Amniotic stem cell (primary cell): Measurements from ENCODE around the gene COG8.

ENCODE experiments used
- DNase-seq: peaks from one replicate; lab custom pipeline; 2025; lab: John Stamatoyannopoulos, UW

COG8 gene

DNA sequence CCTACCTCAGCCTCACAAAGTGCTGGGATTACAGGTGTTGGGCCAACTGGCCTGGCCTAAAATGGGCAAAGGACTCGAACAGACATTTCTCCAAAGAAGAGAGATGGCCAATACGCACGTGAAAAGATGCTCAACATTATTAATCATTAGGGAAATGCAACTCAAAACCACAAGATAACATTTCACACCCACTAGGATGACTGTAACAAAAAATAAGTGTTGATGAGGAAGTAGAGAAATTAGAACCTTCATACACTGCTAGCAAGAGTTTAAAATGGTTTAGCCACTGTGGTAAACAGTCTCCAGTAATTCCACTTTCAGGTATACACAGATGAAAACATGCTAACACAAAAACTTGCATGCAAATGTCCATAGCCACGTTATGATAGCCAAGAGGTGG lies 6.6 kb upstream of the COG8 start:
- DNase-seq: no peak

DNA sequence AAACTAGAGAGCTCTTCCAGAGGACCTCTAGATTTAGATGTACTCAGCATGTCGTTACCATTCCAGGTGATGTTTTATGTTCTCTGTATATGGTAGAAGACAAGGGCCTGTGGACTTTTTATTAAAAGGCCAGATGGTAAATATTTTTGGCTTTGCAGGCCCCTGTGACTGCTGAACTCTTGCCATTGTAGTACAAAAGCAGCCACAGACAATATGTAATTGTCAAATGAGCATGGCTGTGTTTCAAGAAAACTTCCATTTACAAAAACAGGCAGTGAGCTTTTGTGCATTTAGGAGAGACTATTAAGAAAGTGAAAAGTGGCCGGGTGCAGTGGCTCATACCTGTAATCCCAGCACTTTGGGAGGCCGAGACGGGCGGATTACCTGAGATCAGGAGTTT lies 4.8 kb upstream of the COG8 start:
- no peak for DNase-seq

GRCh38 chr16:69340095-69340644 lies 806 bp upstream of the COG8 start:
- no peak for DNase-seq

- no peak for DNase-seq
Measured at GRCh38 chr16:69338557-69339288, 641 bp downstream of the COG8 start.

DNA sequence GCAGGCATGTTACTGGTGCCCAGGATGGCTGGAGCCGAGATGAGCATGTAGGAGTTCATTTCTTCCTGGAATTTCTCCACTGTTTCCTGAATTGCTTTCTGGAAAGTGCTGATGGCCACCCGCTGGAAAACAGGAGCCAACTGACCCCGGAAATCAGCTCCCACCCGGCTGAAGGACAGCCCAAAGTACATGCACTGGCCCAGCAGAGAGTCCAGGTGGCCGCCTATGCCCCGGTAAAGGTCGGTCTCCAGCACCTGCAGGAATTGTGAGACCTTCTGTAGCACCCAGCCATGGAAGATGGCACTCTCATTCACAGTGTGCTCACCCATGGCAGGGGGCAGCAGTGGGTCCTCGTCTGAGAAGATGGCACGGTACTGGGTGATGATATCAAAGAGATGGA lies 4.7 kb downstream of the COG8 start:
- no peak for DNase-seq

DNA sequence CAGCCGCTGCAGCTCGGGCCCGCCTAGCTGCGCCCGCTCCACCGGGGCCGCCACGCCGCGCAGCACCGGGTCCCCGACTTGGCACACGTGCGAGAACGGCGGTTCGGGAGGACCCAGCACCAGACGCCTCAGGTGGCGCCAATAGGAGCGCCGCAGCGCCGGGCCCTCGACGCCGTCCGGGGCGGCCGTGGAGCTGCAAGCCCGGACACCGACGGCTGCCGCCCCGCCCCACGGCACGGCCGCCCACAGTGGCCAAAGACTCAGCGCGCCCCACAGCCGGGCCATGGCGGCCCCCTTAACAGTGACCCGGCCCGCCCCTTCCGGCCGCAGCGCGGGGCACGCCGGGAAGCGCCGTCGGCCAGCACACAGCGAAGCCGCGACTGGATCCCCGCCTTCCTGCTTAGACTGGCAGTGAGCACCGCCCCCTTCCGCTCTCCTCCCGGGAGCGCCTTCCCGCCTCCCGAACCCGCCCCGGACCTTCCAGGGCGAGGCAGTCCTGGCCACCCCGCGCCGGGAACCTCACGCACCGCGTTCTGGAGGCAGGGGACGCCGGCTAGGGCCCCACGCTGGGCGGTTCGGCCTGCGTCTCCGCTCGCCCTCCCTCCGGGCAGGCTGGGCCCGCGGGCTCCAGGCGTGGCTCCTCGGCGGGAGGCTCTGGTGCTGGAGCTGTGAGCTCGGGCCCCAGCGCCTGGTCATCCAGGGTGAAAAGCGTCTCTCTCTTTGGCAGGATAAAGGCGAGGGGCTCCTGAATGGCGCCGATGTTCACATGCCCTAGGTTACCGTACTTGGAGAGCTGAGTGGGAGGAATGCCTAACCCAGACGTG lies 8.9 kb downstream of the COG8 start, which contains the start of gene PDF:
Gene PDF (minus strand): TSS at position 303 of the 824 bp plus-strand sequence. CDS start 18 bp downstream, at position 285.
- DNase-seq: peak; percentile 90

DNA sequence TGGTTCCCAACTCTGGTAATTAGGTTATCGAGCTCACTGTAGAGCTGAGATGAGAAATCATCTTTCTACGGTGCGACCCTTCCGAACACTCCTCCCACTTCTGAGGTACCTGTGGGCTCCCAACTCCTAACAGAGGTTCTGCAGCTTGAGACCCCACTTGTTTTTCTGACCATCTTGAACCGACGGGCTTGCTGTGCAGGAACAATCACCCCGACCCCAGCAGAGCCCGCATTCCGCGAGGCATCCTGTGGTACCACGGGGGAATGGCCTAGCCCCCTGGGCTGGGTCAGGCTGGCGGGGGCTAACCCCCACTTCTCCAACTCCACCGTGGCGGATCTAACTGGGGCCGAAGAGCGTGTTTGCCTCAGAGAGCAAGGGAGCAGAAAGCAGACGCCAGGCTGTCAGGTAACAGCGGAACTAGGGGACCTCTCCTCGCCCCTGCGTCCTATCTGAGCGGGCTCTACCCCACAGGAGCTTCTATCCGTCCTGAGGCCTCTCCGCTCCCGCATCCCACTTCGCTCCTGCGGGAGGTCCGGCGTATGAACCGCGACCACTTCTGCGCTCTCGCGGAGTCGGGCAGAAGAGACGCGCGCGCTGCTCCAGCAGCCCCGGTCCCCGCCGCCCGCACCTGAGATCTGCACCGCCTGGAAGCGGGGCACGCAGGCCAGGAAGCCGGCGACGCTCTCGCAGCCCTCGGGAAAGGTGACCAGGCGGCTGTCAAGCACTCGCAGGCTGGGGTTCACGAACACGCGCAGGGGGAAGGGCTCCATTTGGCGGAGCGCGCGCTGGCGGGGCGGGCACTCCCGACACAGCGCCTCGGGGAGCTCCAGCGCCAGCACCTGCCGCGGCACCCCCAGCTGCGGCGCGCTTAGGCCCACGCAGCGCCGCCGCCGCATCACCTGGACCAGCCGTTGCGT lies 9.7 kb downstream of the COG8 start:
- peak; percentile 7 for DNase-seq

DNA sequence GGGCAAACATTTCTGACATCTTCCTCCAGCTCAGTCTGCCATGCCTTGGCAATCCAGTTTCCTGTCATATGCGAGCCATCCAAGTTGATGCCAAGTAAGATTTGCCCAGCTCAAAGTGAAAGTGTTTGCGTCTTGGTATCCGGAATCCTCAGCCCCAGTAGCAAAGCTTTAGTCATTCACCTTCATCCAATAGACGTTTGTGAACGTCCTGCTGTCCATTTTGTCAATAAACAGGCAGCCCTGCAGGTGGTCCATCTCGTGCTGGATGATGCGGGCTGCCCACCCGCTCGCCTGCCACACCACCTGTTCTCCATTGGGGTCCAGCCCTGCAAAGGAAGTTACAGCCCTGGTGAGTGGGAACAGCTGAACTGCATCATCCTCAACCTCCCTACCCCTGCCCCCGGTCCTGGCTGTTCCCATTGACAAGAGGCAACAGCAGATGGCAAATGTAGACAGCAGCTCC lies 10.5 kb downstream of the COG8 start:
- no peak for DNase-seq

- no peak for DNase-seq
Measured at GRCh38 chr16:69327585-69328310, 11.6 kb downstream of the COG8 start.

DNA sequence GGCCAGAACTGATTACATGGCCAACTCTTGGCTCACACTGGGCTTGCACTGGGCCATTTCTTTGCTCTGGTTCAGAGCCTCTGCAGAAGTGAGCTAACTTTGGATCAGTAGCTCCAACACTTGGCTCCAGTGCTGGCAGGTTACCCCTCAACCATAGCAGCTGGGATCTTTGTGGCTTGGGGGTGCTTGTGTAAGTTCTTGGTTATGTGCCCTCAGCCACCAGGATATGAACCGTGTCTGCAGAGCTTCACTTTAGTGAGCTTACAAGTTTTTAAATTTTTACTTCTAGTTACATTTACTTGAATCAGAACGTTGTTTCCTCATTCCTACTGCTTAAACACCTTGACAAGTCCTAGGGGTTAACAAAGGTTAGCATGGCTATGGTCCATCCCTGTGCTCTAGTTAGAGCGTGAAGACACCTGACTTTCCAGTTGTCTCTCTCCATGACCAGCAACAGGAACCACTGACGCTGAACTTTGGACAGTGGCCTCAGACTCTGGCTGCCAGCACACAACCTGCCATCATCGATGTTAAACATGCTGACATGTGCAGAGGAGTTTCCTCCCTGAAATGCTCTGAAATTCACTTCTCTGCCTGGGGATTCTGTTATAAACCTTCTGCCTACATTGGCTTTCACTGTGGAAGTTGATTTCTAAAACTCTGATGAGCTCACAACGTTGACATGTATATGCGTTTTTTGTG lies 13.0 kb downstream of the COG8 start:
- no peak for DNase-seq

GRCh38 chr16:69325784-69326171 lies 13.6 kb downstream of the COG8 start:
- DNase-seq: no peak

GRCh38 chr16:69324585-69325253 lies 14.6 kb downstream of the COG8 start:
- no peak for DNase-seq

DNA sequence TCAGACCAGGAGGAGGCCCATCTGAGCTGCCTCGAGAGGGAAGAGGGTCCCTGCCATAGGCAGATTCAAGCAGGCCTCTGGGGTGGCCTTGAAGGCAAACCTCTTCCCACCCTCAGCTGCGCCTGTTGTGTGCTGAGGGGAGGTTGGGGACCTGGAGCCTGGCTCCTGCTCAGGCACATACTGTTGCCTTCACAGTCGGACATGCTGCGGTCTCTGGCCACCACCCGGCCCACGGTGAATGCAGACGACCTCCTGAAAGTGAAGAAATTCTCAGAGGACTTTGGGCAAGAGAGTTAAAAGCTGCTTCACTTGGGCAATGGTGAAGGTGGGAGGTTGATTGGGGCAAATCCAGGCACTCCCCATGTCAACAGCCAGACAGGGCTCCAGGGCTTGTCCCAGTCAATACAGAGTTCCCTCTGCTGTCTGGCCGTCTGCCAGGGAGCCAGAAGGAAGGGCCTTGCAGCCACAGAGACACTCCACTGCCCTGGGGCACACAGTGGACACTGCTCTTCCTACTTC lies 15.3 kb downstream of the COG8 start:
- no peak for DNase-seq

DNA sequence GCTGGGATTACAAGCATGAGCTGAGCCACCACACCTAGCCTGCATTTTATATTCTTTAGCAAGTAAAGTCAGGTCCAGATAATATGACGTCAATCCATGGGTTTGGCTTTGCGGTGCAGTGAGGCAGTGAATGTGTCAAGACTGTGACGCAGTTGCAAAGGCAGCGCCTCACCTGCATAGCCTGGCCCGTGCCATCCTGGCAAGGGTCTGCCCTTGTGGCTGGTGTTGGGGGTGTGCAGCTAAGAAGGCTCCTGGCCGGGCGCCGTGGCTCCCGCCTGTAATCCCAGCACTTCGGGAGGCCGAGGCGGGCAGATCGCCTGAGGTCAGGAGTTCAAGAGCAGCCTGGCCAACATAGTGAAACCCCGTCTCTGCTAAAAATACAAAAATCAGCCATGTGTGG lies 15.9 kb downstream of the COG8 start:
- no peak for DNase-seq

DNA sequence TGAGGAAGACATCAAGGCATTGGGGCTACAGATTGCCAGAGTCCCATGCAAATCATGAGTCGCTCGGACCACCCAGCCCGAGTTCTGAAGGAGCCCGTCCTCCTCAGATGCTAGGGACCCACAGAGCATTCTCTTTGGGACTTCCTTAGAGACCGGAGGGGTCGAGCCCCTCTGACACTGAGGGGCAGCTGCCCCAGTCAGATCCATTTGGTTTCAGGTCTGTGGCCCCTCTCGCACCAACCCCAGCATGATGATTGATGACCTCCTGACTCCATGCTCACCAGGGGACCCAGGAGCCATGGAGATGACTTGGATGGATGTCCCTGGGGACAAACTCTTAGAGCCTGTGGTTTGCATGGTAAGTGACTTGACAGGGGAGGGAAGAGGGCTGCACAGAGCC lies 17.0 kb downstream of the COG8 start:
- no peak for DNase-seq

GRCh38 chr16:69321080-69321479 lies 18.3 kb downstream of the COG8 start:
- no peak for DNase-seq

- DNase-seq: no peak
Measured at GRCh38 chr16:69320740-69321073, 18.7 kb downstream of the COG8 start.

- DNase-seq: no peak
Measured at GRCh38 chr16:69319826-69320739, 19.3 kb downstream of the COG8 start.

- DNase-seq: no peak
Measured at GRCh38 chr16:69319381-69319780, 20.0 kb downstream of the COG8 start.
